ENCODE data around the gene KRT222. TPM values are rescaled to one million over a fixed set of nuclear protein-coding genes. Genes with fewer than 3 reads are reported as not detected.

Gene KRT222
- total RNA-seq, 4 donors from 2014 or later: 0.50 to 5.7 (median 2.3) TPM

DNA sequence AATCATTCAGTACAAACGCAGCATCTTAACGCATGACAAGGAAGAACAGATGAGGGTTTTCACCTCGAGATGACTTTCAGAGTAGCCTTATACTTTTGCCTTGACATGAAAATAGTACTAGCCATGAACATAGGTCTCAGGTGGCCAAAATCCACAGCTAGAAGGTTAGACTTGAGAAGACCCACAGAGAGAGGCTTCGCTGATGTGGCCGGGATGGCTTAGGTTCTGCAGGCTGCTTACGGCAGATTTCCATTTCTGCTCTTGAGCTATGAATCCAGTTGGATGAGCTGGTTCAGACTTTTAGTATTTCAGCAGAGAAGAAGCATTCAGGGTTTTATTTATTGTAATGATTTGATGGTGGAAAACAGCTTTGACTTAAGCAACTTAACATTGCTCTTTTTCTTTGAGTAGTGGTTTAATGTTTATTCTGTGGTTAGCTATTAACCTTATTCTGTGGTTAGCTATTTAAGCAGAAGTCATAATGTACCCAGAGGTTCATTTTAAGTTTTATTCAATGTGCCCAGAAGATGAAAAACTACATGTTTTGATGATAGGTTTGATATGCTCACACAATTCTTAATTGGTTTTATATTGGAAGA, 31.0 kb upstream of the KRT222 start:
- TF ChIP-seq, protein P1, sequence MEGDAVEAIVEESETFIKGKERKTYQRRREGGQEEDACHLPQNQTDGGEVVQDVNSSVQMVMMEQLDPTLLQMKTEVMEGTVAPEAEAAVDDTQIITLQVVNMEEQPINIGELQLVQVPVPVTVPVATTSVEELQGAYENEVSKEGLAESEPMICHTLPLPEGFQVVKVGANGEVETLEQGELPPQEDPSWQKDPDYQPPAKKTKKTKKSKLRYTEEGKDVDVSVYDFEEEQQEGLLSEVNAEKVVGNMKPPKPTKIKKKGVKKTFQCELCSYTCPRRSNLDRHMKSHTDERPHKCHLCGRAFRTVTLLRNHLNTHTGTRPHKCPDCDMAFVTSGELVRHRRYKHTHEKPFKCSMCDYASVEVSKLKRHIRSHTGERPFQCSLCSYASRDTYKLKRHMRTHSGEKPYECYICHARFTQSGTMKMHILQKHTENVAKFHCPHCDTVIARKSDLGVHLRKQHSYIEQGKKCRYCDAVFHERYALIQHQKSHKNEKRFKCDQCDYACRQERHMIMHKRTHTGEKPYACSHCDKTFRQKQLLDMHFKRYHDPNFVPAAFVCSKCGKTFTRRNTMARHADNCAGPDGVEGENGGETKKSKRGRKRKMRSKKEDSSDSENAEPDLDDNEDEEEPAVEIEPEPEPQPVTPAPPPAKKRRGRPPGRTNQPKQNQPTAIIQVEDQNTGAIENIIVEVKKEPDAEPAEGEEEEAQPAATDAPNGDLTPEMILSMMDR (IDR thresholded peaks at IDR 0.05): no peak
- no peak for TF ChIP-seq POLR2A (IDR thresholded peaks at IDR 0.05)
- Histone ChIP-seq H3K27ac (no peak overlapping the region), H3K4me3 (replicated peaks in 1 of 3) (no peak overlapping the region), H3K36me3 (no peaks in the 10 kb centered on the region), H3K27me3 (no peaks in the 10 kb centered on the region), H3K9me3 (no peaks in the 10 kb centered on the region), H3K4me1 (no peaks in the 10 kb centered on the region)
- 94 to 97% methylated on average over 6 of the region's 6 CpGs for WGBS, 2 donors
- intact Hi-C loops (cut with DNase I): no loop called here
- no peak for DNase-seq

GRCh38 chr17:40694584-40694983, 29.6 kb upstream of the KRT222 start:
- H3K4me1 ChIP-seq: no peaks in the 10 kb centered on the region
- 51 to 54% methylated on average over 9 of the region's 9 CpGs for WGBS, 2 donors
- H3K36me3 ChIP-seq: no peaks in the 10 kb centered on the region
- TF ChIP-seq POLR2A (IDR thresholded peaks at IDR 0.05): no peak
- TF ChIP-seq, protein P1 (IDR thresholded peaks at IDR 0.05): no peak
- DNase-seq: no peak
- no peak overlapping the region for H3K27ac ChIP-seq
- no peak overlapping the region for H3K4me3 ChIP-seq (replicated peaks in 1 of 3)
- no peaks in the 10 kb centered on the region for H3K27me3 ChIP-seq
- H3K9me3 ChIP-seq: no peaks in the 10 kb centered on the region
- intact Hi-C loops (cut with DNase I): no loop called here

DNA sequence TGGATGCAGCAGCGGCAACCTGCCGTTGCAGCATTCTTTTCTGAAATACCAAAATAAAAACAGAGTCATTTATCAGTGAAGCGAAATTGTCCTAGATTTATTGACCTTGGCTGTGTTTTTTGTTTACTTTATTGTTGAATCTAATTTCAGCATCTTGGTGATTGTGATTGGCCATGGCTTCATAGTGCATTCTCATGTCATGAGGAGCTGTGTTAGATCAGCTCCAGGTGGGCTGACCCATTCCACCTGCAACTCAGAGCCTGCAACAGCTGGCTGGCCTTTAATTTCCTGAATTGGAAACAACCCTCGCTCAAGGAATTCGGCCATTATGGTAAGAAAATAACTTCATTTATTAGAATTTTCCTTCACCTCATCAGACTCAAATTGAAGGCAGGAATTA, 22.1 kb upstream of the KRT222 start:
- Histone ChIP-seq H3K27me3 (no peaks in the 10 kb centered on the region), H3K4me3 (replicated peaks in 1 of 3) (no peak overlapping the region), H3K4me1 (no peaks in the 10 kb centered on the region), H3K36me3 (no peaks in the 10 kb centered on the region), H3K9me3 (no peaks in the 10 kb centered on the region), H3K27ac (no peak overlapping the region)
- no peak for DNase-seq
- TF ChIP-seq, protein P1 (IDR thresholded peaks at IDR 0.05): no peak
- no peak for TF ChIP-seq POLR2A (IDR thresholded peaks at IDR 0.05)
- 84 to 91% methylated on average over 5 of the region's 5 CpGs for WGBS, 2 donors
- intact Hi-C loops (cut with DNase I): no loop called here

DNA sequence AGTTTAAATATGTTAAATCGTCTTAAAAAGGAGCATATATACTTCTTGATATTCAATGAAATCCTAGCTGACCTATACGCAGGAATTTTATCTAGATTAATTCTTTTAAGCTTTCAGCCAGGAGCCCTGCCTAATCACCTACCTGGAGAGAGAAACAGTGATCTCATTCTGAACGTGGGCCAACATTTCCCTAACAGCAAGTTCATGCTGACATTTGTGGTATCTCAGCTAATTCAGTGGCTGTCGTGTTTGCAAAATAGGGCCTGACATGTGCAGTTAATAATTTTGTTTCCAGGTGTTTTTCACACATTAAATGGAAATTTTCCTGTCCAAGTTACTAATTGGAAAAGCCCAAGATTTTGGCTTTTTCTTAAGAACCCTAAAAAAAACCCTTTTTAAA, 21.2 kb upstream of the KRT222 start:
- Histone ChIP-seq H3K4me1 (no peaks in the 10 kb centered on the region), H3K4me3 (replicated peaks in 1 of 3) (no peak overlapping the region), H3K27me3 (no peaks in the 10 kb centered on the region), H3K27ac (no peak overlapping the region), H3K36me3 (no peaks in the 10 kb centered on the region), H3K9me3 (no peaks in the 10 kb centered on the region)
- WGBS, 2 donors: 71 to 75% methylated on average over 4 of the region's 4 CpGs
- intact Hi-C loops (cut with DNase I): no loop called here
- TF ChIP-seq, protein P1 (IDR thresholded peaks at IDR 0.05): no peak
- no peak for TF ChIP-seq POLR2A (IDR thresholded peaks at IDR 0.05)
- DNase-seq: no peak

GRCh38 chr17:40680998-40681397, 16.0 kb upstream of the KRT222 start:
- no peaks in the 10 kb centered on the region for H3K27me3 ChIP-seq
- no peak overlapping the region for H3K4me3 ChIP-seq (replicated peaks in 1 of 3)
- H3K4me1 ChIP-seq: no peaks in the 10 kb centered on the region
- no peaks in the 10 kb centered on the region for H3K36me3 ChIP-seq
- no peak for TF ChIP-seq POLR2A (IDR thresholded peaks at IDR 0.05)
- TF ChIP-seq, protein P1 (IDR thresholded peaks at IDR 0.05): no peak
- intact Hi-C loops (cut with DNase I): no loop called here
- DNase-seq: no peak
- no peaks in the 10 kb centered on the region for H3K9me3 ChIP-seq
- no peak overlapping the region for H3K27ac ChIP-seq
